ENCODE measurements around the gene SLC34A3.

SLC34A3 gene

DNA sequence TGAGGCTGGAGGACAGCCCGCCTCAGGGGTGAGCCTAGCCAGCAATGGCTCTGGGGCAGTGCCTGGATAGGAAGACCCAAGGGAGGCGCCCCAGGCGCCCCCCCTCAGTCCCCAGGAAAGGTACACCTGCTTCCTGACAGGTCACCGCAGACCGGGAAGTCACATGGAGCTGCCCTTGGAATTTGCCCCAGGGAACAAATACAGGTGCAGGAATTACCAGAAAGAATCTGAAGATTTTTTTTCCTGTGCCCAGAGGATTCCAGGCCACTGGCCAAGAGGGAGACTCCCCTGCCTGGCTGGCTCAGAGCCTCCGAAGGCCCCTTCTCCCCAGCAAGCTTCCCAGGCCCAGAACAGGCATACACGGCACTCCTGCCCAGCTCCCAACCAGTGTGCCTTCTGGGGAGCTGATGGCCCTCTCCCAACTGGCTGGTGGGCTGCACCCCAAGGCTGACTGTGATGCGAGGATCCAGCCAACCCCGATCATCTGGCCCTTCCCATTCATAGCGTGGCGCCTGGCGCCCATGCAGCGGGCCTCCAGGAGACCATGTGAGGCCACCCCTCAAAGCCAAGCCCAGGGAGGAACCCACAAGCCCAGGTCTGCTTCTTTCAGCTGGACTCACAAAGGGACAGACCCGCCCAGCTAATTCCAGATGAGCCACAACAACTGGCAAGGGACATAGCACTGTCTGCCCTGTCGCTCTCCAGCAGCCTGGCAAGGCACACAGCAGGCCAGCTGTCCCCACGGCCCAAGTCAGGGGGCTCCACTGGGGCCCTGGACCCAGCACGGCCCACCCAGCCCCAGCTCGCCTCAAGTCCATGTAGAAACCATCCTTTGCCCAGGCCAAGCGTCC lies 32.4 kb upstream of the SLC34A3 start:
- no peak for DNase-seq

DNA sequence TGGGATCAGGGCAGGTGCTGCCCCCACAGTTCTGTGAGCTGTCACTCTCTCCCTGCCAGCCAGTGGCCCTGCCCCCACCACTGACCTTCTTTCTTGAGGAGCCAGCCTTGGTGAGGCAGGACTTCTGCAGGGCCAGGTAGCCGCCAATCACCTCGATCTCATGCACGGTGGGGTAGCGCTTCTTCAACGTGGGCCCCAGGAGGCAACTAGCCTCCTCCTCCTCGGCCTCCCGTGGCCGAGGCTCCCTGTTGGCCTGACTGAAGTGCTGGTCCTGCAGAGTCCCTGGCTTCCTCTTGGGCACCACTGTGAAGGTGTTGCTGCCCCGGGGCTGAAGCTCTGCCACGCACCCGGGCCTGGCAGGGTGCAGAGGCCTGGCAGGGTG lies 31.8 kb upstream of the SLC34A3 start:
- no peak for DNase-seq

GRCh38 chr9:137199411-137200121 lies 31.1 kb upstream of the SLC34A3 start:
- DNase-seq = no peak

DNA sequence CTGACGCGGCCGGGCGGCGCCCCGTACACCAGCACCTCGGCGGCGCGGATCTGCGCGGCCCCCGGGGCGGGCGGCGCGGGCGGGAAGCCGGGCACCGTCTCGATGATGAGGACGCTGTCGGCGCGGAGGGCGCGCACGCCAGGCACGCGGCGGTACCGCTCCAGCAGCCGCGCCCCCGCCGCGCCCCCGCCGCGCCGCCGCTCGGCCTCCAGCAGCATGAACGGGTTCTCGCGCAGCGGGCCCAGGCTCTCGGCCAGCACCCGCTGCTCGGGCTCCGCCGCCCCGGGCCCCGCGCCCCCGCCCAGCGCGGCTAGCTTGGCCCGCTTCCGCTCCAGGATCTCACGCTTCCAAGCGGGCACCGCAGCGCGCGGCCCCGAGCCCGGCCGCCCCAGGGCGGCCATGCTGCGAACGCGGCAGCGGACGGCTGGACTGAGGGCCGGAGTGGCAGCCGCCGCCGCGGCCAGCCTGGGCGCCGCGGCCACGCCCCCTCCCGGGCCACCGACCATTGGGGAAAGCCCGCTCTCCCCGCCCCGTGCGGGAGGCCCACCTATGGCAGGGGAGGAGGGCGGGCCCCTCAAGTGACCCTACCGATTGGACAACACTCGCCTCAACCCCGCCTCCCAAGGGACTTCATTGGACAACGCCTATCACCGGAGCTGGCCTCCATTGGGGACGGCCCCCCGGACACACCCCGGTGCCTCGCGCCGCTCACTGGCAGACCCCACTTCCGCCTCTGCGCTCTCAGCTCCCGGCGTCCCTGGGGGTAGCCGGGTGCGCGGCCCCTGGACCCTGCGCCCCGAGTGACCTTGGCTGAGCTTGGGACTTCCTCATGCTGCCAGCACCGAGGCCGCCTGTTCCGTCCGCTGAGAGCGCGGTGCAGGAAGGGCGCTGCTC lies 30.1 kb upstream of the SLC34A3 start, which contains the start of gene TPRN:
Gene TPRN (minus strand): TSS at position 431 of the 894 bp plus-strand sequence. CDS start 30 bp downstream, at position 401.
- peak; percentile 100 for DNase-seq

DNA sequence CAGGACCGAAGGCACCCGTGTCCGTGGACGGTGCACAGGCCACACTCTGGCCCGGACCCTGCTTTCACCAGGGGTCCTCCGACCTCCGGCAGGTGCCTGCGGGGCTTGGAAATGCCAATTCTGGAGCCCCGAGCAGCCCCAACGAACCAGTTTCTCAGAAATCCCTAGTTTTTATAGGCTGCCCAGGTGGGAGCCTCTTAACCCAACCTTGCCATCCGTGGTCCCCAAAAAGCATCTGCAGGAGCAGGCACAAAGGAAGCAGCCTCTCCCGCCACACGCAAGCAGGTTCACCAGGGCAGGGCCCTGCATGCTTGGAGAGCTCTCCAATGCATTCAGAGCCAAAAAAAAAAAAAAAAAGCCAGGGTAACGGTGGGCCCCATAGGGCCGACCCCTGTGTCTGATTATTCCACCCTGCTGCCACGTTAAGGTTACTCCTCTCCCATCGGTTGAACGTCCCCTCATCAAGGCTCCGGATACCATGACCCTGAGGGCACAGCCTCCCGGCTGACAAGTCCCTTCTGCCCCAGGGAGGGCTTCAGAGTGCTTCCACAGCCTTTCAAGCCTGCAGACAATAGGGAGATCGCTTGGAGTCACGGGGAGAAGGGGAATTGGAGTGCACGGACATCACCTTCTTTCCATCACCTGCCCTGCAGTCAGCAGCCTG lies 29.4 kb upstream of the SLC34A3 start:
- no peak for DNase-seq

DNA sequence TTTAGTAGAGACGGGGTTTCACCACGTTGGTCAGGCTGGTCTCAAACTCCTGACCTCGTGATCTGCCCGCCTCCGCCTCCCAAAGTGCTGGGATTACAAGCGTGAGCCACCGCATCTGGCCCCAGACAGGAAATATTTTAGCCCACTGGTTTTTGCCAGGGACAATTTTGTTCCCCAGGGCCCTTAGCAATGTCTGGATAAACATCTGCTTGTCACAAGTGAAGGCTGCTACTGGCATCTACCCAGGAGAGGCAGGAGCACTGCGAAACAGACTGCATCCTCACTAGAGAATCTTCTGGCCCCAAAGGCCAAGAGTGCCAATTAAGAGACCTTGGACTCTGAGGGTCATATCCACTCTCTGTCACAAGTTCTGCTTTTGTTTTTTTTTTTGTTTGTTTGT lies 27.7 kb upstream of the SLC34A3 start:
- no peak for DNase-seq

DNA sequence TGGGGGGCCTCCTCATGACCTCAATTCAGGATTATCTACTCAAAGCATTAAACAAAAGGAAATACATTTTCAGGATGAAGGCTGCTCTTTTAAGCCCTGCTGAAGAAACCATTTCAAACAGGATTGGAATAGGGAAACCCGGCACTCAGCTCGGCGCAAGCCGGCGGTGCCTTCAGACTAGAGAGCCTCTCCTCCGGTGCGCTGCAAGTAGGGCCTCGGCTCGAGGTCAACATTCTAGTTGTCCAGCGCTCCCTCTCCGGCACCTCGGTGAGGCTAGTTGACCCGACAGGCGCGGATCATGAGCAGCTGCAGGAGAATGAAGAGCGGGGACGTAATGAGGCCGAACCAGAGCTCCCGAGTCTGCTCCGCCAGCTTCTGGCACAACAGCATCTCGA lies 26.0 kb upstream of the SLC34A3 start:
- DNase-seq = no peak

- DNase-seq = peak; percentile 87
Observed at GRCh38 chr9:137205126-137206069, 25.3 kb upstream of the SLC34A3 start, which contains the start of the genes NDOR1 and TMEM203. TSS of gene NDOR1 (plus strand) at chr9:137205700. CDS start at chr9:137205778, 78 bp downstream. TSS of gene TMEM203 (minus strand) at chr9:137205648. CDS start at chr9:137205414, 234 bp downstream.

DNA sequence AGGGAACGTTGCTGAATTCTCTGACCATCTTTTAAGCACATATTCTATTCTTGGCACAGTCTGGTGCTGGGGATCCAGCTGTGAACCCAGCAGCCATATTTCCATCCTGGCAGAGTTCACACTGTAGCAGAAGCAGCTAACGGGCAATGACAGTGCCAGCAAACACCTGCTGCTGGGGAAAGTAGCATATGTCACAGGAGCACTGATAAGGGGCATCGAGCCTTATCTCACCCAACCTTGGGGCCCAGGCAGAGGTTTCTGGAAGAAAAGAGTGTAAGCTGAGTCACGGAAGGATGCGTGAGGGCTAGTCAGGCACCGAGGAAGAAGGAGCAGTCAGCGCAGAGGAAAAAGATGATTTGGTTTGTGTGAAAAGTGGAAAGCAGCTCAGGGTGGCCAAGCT lies 24.1 kb upstream of the SLC34A3 start:
- no peak for DNase-seq

DNA sequence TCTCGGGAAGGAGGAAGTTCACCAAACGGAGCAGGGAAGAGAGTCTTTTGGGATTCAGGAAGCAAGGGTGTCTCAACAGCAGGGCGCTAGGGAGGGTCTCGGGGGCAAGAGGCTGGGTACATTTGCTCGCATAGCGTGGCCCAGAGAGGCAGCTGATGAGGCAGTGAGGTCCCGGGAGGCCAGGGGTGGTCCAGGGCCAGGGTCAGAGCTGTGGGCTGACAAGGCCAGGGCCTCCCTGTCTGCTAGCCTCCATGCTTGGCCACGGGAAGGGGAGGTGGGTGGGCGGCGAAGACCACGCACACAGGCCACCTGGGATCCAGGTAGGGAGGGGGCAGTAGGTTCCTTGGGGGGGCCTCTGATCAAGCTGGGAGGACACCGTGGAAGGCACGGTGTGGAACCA lies 19.2 kb upstream of the SLC34A3 start:
- no peak for DNase-seq

DNA sequence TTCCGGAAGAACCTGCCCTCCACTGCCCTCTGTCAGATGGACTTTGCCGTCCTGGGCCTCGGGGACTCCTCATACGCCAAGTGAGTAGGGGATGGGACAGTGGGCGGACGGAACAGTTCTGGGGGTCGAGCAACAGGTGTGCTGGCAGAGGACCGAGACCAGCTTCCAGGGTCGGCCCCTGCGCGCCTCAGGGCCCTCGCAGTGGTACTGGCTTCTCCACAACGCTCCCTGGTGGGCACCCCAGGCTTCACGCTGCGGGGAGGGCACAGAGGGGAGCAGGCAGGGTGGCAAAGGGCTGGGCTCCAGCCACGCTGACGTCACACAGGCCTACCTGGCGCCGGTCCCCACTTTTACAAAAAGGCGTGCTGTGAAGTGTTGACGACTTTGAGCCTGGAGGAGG lies 18.2 kb upstream of the SLC34A3 start:
- no peak for DNase-seq

DNA sequence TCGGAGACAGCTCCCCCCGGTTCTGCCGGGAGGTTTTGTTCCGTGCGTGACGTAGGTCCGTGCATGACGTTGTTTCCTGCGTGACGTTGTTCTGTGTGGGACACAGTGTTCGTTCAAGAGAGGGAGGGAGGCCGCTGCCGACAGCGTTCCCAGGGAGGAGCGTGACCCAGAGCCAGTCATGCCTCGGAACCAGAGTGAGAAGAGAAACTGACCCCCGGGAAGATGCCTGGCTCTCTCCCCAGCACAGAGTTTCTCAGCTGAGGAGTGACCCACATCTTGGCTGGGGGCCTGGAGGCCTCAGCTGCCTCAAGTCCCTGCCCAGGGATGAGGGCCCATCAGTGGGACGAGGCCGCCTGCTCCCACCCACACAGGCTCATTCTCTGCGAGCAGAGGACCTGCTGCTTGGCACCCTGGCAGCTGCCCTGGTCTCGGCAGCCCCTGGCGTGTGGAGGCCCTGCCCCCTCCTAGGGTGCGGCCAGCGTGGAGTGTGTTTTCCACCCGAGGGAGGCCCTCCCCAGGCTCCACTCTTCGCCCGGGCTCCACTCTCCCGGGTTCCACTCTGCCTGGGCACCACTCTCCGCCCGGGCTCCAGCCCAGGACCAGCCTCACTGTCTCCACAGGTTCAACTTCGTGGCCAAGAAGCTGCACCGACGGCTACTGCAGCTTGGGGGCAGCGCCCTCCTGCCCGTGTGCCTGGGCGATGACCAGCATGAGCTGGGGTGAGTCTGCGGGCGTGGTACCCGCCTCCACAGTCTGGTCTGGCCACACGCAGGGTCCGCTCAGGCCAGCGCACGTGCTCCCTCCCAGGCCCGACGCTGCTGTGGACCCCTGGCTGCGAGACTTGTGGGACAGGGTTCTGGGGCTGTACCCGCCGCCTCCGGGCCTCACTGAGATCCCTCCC lies 17.3 kb upstream of the SLC34A3 start:
- DNase-seq = no peak

- no peak for DNase-seq
Observed at GRCh38 chr9:137214620-137215019, 16.1 kb upstream of the SLC34A3 start.

DNA sequence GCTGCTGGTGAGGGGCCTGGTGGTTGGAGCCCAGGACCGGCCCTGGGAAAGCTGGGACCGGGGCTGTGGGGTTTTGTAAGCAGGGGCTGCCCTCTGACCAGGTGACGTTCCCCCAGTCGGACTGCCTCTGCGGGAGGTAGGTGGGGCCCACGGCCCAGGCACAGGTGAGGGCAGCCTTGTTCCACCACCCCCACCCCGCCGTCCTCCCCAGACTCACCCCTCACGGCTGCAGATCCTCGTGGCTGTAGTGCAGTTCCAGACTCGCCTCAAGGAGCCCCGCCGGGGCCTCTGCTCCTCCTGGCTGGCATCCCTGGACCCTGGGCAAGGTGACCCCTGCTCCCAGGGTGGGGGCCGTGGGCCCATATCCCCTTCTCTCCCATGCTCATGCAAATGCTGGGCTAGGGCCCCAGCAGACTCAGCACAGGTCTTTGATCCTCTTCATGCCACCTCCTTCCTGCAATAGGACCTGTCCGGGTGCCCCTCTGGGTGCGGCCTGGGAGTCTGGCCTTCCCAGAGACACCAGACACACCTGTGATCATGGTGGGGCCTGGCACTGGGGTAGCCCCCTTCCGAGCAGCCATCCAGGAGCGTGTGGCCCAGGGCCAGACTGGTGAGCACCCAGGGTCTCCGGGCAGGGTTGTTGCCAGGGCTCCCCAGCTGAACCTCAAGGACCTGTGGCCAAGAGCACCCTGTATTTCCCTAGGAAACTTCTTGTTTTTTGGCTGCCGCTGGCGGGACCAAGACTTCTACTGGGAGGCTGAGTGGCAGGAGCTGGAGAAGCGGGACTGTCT lies 15.3 kb upstream of the SLC34A3 start:
- no peak for DNase-seq

- no peak for DNase-seq
Observed at GRCh38 chr9:137216188-137216965, 14.3 kb upstream of the SLC34A3 start.

DNA sequence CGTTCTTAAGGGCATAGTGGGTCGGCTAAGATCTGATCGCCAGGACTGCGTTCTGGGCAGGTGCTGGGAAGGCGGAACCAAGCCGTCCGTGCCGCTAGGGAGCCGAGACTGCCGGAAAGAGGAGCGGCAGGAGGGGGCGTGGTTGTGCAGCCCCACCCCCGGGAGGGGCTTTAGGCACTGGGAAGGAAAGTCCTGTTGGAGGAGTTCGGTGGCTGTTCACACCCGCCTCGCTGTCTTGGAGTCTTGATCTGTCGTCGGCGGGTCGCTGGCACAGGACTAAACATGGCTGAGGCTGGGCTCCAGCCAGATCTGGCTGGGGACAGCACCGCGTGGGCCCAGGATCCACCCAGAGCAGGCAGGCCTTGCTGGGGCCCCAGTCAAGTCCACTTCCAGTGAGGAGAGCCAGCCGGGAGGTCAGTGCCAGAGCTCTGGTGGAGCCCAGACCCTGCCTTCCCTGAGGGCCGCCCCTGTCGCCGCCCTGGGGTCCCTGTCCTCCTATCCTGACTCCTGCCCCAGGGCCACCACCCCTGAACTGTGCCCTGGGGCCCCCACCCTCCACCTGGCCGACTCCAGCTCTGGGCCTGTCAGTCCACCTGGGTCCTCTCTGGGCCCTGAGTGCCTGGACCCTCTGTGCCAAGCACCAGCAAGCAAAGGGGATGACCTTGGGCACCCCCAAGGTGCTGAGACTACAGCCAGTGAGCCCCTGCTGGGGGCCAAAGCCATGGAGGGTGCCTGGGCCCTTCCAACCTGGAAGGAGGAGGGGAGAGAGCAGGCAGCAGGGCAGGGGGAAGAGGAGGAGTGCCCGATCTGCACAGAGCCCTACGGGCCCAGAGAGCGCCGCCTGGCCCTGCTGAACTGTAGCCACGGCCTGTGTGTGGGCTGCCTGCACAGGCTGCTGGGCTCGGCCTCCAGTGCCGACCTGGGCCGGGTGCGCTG lies 13.2 kb upstream of the SLC34A3 start:
- no peak for DNase-seq

DNA sequence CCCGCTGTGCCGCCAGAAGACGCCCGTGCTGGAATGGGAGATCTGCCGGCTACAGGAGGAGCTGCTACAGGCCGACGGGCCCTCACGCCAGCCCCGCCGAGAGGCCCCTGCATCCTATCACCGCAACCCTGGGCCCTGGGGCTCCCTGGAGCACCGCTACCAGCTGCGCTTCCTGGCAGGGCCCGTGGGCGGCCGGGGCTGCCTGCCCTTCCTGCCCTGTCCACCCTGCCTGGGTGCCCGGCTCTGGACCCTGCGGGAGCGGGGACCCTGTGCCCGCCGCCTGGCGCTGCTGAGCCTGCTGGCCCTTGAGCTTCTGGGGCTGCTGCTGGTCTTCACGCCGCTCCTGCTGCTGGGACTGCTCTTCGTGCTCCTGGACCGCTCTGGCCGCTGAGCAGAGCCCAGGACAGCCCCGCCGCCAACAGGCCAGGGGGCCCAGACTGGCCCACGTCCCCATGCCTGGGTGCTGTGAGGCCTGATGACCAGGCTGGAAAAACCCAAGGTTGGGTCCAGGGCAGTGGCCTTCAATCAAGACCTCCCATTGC lies 12.4 kb upstream of the SLC34A3 start:
- DNase-seq = no peak

Data from inflammatory macrophage treated with lipopolysaccharide for 4 hours (primary cell).